Right lobe of liver (tissue), 4 donors: ENCODE results near the gene OLFM2.

Experiments used
- POLR2A ChIP-seq: fragments of 450-650 bp; IDR thresholded peaks from one replicate; pipeline ENCODE4 v1.6.1; 2017; ENCODE audit warnings: antibody characterized with exemption, mild to moderate bottlenecking
- TF ChIP-seq, protein P1 (sequence below), 4 donors: fragments of 200-600 bp in 3 of 4; fragments of 450-650 bp in 1 of 4; IDR thresholded peaks; one replicate each; pipeline versions ENCODE4 v1.5.1 to v1.8.0; 2016 to 2022; ENCODE audit warnings: antibody characterized with exemption in 4 of 4, mild to moderate bottlenecking in 2 of 4
- donor health status: DM: no; HTN: no; CAD: no.
- donor health status: DM: no; HTN: no; CAD: no.
- donor health status: DM: no; HTN: yes; CAD: no.

- no peak for TF ChIP-seq POLR2A
- TF ChIP-seq, protein P1, sequence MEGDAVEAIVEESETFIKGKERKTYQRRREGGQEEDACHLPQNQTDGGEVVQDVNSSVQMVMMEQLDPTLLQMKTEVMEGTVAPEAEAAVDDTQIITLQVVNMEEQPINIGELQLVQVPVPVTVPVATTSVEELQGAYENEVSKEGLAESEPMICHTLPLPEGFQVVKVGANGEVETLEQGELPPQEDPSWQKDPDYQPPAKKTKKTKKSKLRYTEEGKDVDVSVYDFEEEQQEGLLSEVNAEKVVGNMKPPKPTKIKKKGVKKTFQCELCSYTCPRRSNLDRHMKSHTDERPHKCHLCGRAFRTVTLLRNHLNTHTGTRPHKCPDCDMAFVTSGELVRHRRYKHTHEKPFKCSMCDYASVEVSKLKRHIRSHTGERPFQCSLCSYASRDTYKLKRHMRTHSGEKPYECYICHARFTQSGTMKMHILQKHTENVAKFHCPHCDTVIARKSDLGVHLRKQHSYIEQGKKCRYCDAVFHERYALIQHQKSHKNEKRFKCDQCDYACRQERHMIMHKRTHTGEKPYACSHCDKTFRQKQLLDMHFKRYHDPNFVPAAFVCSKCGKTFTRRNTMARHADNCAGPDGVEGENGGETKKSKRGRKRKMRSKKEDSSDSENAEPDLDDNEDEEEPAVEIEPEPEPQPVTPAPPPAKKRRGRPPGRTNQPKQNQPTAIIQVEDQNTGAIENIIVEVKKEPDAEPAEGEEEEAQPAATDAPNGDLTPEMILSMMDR (IDR thresholded peaks at IDR 0.05) = no peak
Measured at GRCh38 chr19:9871626-9872338, 64.5 kb downstream of the OLFM2 start.
